Coronary artery (tissue), 2 donors: ENCODE results near the gene MID1IP1.

Experiments
- DNase-seq: peaks from one replicate; pipeline ENCODE4 v3.0.0-alpha.2; 2017; ENCODE audit warnings: low spot score
- H3K27ac ChIP-seq, 2 donors: fragments of 200-600 bp; sonication (generic); one replicate each; pipeline ENCODE4 v1.5.1; 2016 to 2019
- H3K4me3 ChIP-seq: fragments of 200-600 bp; sonication (generic); 2 replicates; pipeline ENCODE4 v1.5.1; 2016; ENCODE audit warnings: mild to moderate bottlenecking, moderate library complexity
- CTCF ChIP-seq: fragments of 200-600 bp; sonication (generic); IDR thresholded peaks from one replicate; pipeline ENCODE4 v1.5.1; 2019; ENCODE audit warnings: antibody characterized with exemption

Gene MID1IP1

GRCh38 chrX:38804682-38805431 lies 3.6 kb downstream of the MID1IP1 start:
- peak; percentile 74 for DNase-seq
- TF ChIP-seq CTCF, result no peak

GRCh38 chrX:38805432-38806389 lies 4.5 kb downstream of the MID1IP1 start:
- DNase-seq, result peak; percentile 84
- TF ChIP-seq CTCF, result no peak
- Histone ChIP-seq H3K27ac (peak overlapping the region; percentile 86 to 89), H3K4me3 (peak overlapping the region; percentile 77)

More at GRCh38 chrX:38804682-38805431, 3.6 kb downstream of the MID1IP1 start:
- Histone ChIP-seq H3K27ac (peak overlapping the region; percentile 86 to 89), H3K4me3 (peak overlapping the region; percentile 77)

GRCh38 chrX:38806875-38807621 lies 5.8 kb downstream of the MID1IP1 start:
- DNase-seq, result no peak
- Histone ChIP-seq H3K4me3 (peak overlapping the region; percentile 77), H3K27ac (peak overlapping the region; percentile 7 to 86)
- no peak for TF ChIP-seq CTCF

- Histone ChIP-seq H3K4me3 (no peak overlapping the region), H3K27ac (no peak overlapping the region)
- DNase-seq, result no peak
- TF ChIP-seq CTCF, result no peak
Observed at GRCh38 chrX:38807873-38808272, 6.6 kb downstream of the MID1IP1 start.

- peak overlapping the region in 1 of 2 donors; percentile 15 for H3K27ac ChIP-seq
- DNase-seq, result no peak
- TF ChIP-seq CTCF, result no peak
- H3K4me3 ChIP-seq, result no peak overlapping the region
Observed at GRCh38 chrX:38811515-38812243, 10.4 kb downstream of the MID1IP1 start.

GRCh38 chrX:38816155-38816554 lies 14.9 kb downstream of the MID1IP1 start:
- Histone ChIP-seq H3K27ac (peak overlapping the region in 1 of 2 donors; percentile 1), H3K4me3 (no peak overlapping the region)
- TF ChIP-seq CTCF, result no peak
- DNase-seq, result no peak
